Naive thymus-derived CD8-positive, alpha-beta T cell (primary cell): Measurements from ENCODE around the gene ZNF616. TPM values are rescaled to one million over a fixed set of nuclear protein-coding genes. Genes with fewer than 3 reads are reported as not detected.

Experiments used
- ATAC-seq, 2 donors: fragments of 150-1000 bp; cut with Tn5 transposase in 1 of 2; sonication (Bioruptor Pico), chemical (Tn5 transposase) in 1 of 2; 1 replicate in 1 of 2; 2 replicates in 1 of 2; pipeline ENCODE4 v1.10.0; 2021; ENCODE audit warnings: mild to moderate bottlenecking in 2 of 2, moderate library complexity in 2 of 2
- POLR2A ChIA-PET: fragments of 350-600 bp; sonication (Branson Sonifier 250); formaldehyde crosslinking; loops from one replicate; lab custom pipeline; 2021; ENCODE audit warnings: antibody characterized with exemption; lab: Charles Lee
- DNase-seq, 10 donors: peaks; one replicate each; pipeline versions ENCODE4 v3.0.0 to v3.0.0-alpha.2; 2020 to 2022
- H3K27ac Mint-ChIP-seq, 10 donors: one replicate each; pipeline ENCODE4 v1.8.0; 2020 to 2022; ENCODE audit warnings: mild to moderate bottlenecking in 10 of 10, mixed read lengths in 10 of 10, moderate library complexity in 4 of 10, inconsistent platforms in 1 of 10
- H3K27me3 Mint-ChIP-seq, 5 donors: one replicate each; pipeline ENCODE4 v1.8.0; 2021 to 2022; ENCODE audit warnings: mixed read lengths in 5 of 5
- H3K36me3 Mint-ChIP-seq, 3 donors: one replicate each; pipeline ENCODE4 v1.8.0; 2020 to 2022; ENCODE audit warnings: mixed read lengths in 3 of 3, mild to moderate bottlenecking in 2 of 3, inconsistent platforms in 1 of 3
- H3K4me1 Mint-ChIP-seq, 4 donors: one replicate each; pipeline ENCODE4 v1.8.0; 2021 to 2022; ENCODE audit warnings: mixed read lengths in 4 of 4
- H3K4me3 Mint-ChIP-seq, 10 donors: one replicate each; pipeline ENCODE4 v1.8.0; 2020 to 2022; ENCODE audit warnings: mild to moderate bottlenecking in 10 of 10, mixed read lengths in 10 of 10, moderate library complexity in 6 of 10, inconsistent platforms in 1 of 10
- H3K9me3 Mint-ChIP-seq, 9 donors: one replicate each; pipeline ENCODE4 v1.8.0; 2020 to 2022; ENCODE audit warnings: mixed read lengths in 9 of 9, mild to moderate bottlenecking in 3 of 9, inconsistent platforms in 1 of 9, moderate library complexity in 1 of 9
- polyA plus RNA-seq, 3 donors: library from polyadenylated mRNA; unstranded; fragments of 300-500 nt; fragmentation: Illumina TruSeq; gene quantifications; one replicate each; pipeline ENCODE4 v1.2.3, GENCODE V29; 2021
- total RNA-seq, 8 experiments: library from RNA in 2 of 8; stranded (reverse) in 2 of 8; gene quantifications; one replicate each; pipeline ENCODE4 v1.2.3 and lab custom pipeline; 2021 to 2026

The ZNF616 gene
- total RNA-seq (10 to 100 TPM; 15.5 to 16.7 TPM), polyA plus RNA-seq (1 to 10 TPM; 2.3 to 6.7 (median 4.9) TPM), total RNA-seq (lab: John Stamatoyannopoulos, UW) (7.9 to 42.7 (median 17.4) reads per million in 6 experiments)

GRCh38 chr19:52139252-52140031 lies at the start of gene ZNF616:
TSS of gene ZNF616 (minus strand) at chr19:52139938. CDS start at chr19:52130512, 9,426 bp downstream.
- POLR2A ChIA-PET = interaction anchor here (0.9 to 3.0 kb wide), 7 partner anchors 26 to 131 kb away, joined by 3 to 26 read pairs (median 7); partner anchors contain the start of genes PPP2R1A and ZNF836
- Mint-ChIP-seq H3K4me1 (peaks cover 24 to 42% (median 38%) of the 10 kb centered on the region in 4 donors), H3K27ac (peak within 1 kb of the TSS; percentile 90 to 99 (median 96)), H3K4me3 (peak within 1 kb of the TSS; percentile 88 to 99 (median 96)), H3K27me3 (no peaks in the 10 kb centered on the region), H3K9me3 (peaks cover 0 to 26% (median 17%) of the 10 kb centered on the region in 9 donors), H3K36me3 (peaks cover 14 to 17% (median 14%) of the 10 kb centered on the region in 3 donors)
- peak; percentile 67 to 80 for ATAC-seq
- DNase-seq = peak; percentile 69 to 98 (median 96)

- peaks cover 0 to 20% (median 0%) of the 10 kb centered on the region in 3 donors for H3K36me3 Mint-ChIP-seq
- POLR2A ChIA-PET = interaction anchor here (0.6 to 1.9 kb wide), 29 partner anchors 9 to 1948 kb away, joined by 3 to 56 read pairs (median 5); partner anchors contain the start of genes CNOT3, ZNF347, ZNF432 and ZNF616
- H3K27me3 Mint-ChIP-seq = peaks cover 0 to under 1% (median 0%) of the 10 kb centered on the region in 5 donors
- peaks cover 0 to 2% (median 0%) of the 10 kb centered on the region in 9 donors for H3K9me3 Mint-ChIP-seq
- peaks cover 20 to 46% (median 42%) of the 10 kb centered on the region in 4 donors for H3K4me1 Mint-ChIP-seq
- H3K4me3 Mint-ChIP-seq = peak overlapping the region; percentile 95 to 99 (median 98)
- H3K27ac Mint-ChIP-seq = peak overlapping the region; percentile 99 to 100 (median 99)
- peak in 2 of 10 donors; percentile 91 to 92 for DNase-seq
- ATAC-seq = no peak
These were observed 49.3 kb upstream of the ZNF616 start for GRCh38 chr19:52188822-52189734.

GRCh38 chr19:52187407-52187806 lies 47.7 kb upstream of the ZNF616 start:
- DNase-seq = no peak
- H3K27me3 Mint-ChIP-seq = peaks cover 0 to 3% (median 0%) of the 10 kb centered on the region in 5 donors

GRCh38 chr19:52176574-52176973 lies 36.8 kb upstream of the ZNF616 start:
- no peaks in the 10 kb centered on the region for H3K36me3 Mint-ChIP-seq
- no peaks in the 10 kb centered on the region for H3K9me3 Mint-ChIP-seq
- peak overlapping the region in 1 of 10 donors; percentile 43 for H3K4me3 Mint-ChIP-seq
- DNase-seq (no peak), ATAC-seq (no peak)
- peak overlapping the region in 3 of 10 donors; percentile 24 to 74 (median 47) for H3K27ac Mint-ChIP-seq
- H3K4me1 Mint-ChIP-seq = peaks cover 0 to 18% (median 10%) of the 10 kb centered on the region in 4 donors
- POLR2A ChIA-PET = interaction anchor here (1.2 kb wide), 1 partner anchor 13 kb away, joined by 7 read pairs; the partner anchor contains the start of gene PPP2R1A
- H3K27me3 Mint-ChIP-seq = no peaks in the 10 kb centered on the region

More at GRCh38 chr19:52187407-52187806, 47.7 kb upstream of the ZNF616 start:
- Mint-ChIP-seq H3K9me3 (peaks cover 0 to 2% (median 0%) of the 10 kb centered on the region in 9 donors), H3K4me3 (no peak overlapping the region), H3K36me3 (peaks cover 0 to 5% (median 0%) of the 10 kb centered on the region in 3 donors), H3K27ac (peak overlapping the region in 2 of 10 donors; percentile 6 to 17), H3K4me1 (peaks cover 14 to 33% (median 30%) of the 10 kb centered on the region in 4 donors)
- no peak for ATAC-seq
- POLR2A ChIA-PET = no interaction called here

- DNase-seq (no peak), ATAC-seq (no peak)
- Mint-ChIP-seq H3K27ac (peak overlapping the region; percentile 93 to 100 (median 98)), H3K4me3 (peak overlapping the region; percentile 87 to 99 (median 96)), H3K9me3 (peaks cover 0 to 6% (median 0%) of the 10 kb centered on the region in 9 donors), H3K27me3 (no peaks in the 10 kb centered on the region), H3K4me1 (peaks cover 13 to 53% (median 38%) of the 10 kb centered on the region in 4 donors), H3K36me3 (peaks cover 13 to 29% (median 19%) of the 10 kb centered on the region in 3 donors)
- POLR2A ChIA-PET = interaction anchor here (0.6 to 3.9 kb wide), 4 partner anchors 13 to 191 kb away, joined by 3 to 56 read pairs (median 12); partner anchors contain the start of genes PPP2R1A and ZNF616
These were observed 32.6 kb upstream of the ZNF616 start for GRCh38 chr19:52172347-52172746.

GRCh38 chr19:52171321-52172169 lies 31.8 kb upstream of the ZNF616 start, which contains the start of gene ZNF836:
TSS of gene ZNF836 (minus strand) at chr19:52171621. CDS start at chr19:52168072, 3,549 bp downstream.
- peak within 1 kb of the TSS; percentile 87 to 99 (median 96) for H3K4me3 Mint-ChIP-seq
- POLR2A ChIA-PET = interaction anchor here (0.6 to 3.9 kb wide), 8 partner anchors 10 to 190 kb away, joined by 3 to 56 read pairs (median 3); partner anchors contain the start of genes PPP2R1A and ZNF616

GRCh38 chr19:52170863-52171320 lies 31.2 kb upstream of the ZNF616 start:
- ATAC-seq = peak; percentile 12 to 26
- peaks cover 0 to 6% (median 0%) of the 10 kb centered on the region in 9 donors for H3K9me3 Mint-ChIP-seq
- H3K27ac Mint-ChIP-seq = peak overlapping the region; percentile 93 to 100 (median 98)
- peaks cover 13 to 41% (median 25%) of the 10 kb centered on the region in 3 donors for H3K36me3 Mint-ChIP-seq
- POLR2A ChIA-PET = interaction anchor here (0.6 to 3.9 kb wide), 7 partner anchors 9 to 123 kb away, joined by 3 to 56 read pairs (median 3); partner anchors contain the start of genes PPP2R1A and ZNF616
- peak overlapping the region; percentile 87 to 99 (median 96) for H3K4me3 Mint-ChIP-seq
- DNase-seq = peak in 1 of 10 donors; percentile 13
- no peaks in the 10 kb centered on the region for H3K27me3 Mint-ChIP-seq
- H3K4me1 Mint-ChIP-seq = peaks cover 13 to 54% (median 35%) of the 10 kb centered on the region in 4 donors

More at GRCh38 chr19:52171321-52172169, 31.8 kb upstream of the ZNF616 start, which contains the start of gene ZNF836:
- peak; percentile 94 for ATAC-seq
- Mint-ChIP-seq H3K27ac (peak within 1 kb of the TSS; percentile 93 to 100 (median 98)), H3K4me1 (peaks cover 13 to 54% (median 36%) of the 10 kb centered on the region in 4 donors), H3K36me3 (peaks cover 13 to 37% (median 25%) of the 10 kb centered on the region in 3 donors), H3K27me3 (no peaks in the 10 kb centered on the region), H3K9me3 (peaks cover 0 to 6% (median 0%) of the 10 kb centered on the region in 9 donors)
- DNase-seq = peak; percentile 82 to 97 (median 93)

GRCh38 chr19:52170304-52170703 lies 30.6 kb upstream of the ZNF616 start:
- peak overlapping the region; percentile 93 to 100 (median 98) for H3K27ac Mint-ChIP-seq
- peak overlapping the region; percentile 87 to 99 (median 96) for H3K4me3 Mint-ChIP-seq
- no peaks in the 10 kb centered on the region for H3K27me3 Mint-ChIP-seq
- H3K4me1 Mint-ChIP-seq = peaks cover 13 to 56% (median 36%) of the 10 kb centered on the region in 4 donors
- POLR2A ChIA-PET = interaction anchor here (0.6 to 3.9 kb wide), 4 partner anchors 19 to 55 kb away, joined by 3 to 56 read pairs (median 13); partner anchors contain the start of genes PPP2R1A and ZNF616
- peaks cover 0 to 11% (median 1%) of the 10 kb centered on the region in 9 donors for H3K9me3 Mint-ChIP-seq
- peaks cover 16 to 47% (median 30%) of the 10 kb centered on the region in 3 donors for H3K36me3 Mint-ChIP-seq
- DNase-seq (peak in 5 of 10 donors; percentile 2 to 23 (median 16)), ATAC-seq (no peak)

- ATAC-seq = no peak
- H3K27ac Mint-ChIP-seq = no peak overlapping the region
- H3K4me1 Mint-ChIP-seq = peaks cover 0 to 2% (median 0%) of the 10 kb centered on the region in 4 donors
- peaks cover 18 to 99% (median 66%) of the 10 kb centered on the region in 9 donors for H3K9me3 Mint-ChIP-seq
- H3K36me3 Mint-ChIP-seq = peaks cover 70 to 93% (median 73%) of the 10 kb centered on the region in 3 donors
- no peaks in the 10 kb centered on the region for H3K27me3 Mint-ChIP-seq
- POLR2A ChIA-PET = no interaction called here
- peak overlapping the region in 1 of 10 donors; percentile 1 for H3K4me3 Mint-ChIP-seq
- DNase-seq = no peak
These were observed 16.0 kb upstream of the ZNF616 start for GRCh38 chr19:52155596-52156359.

GRCh38 chr19:52148256-52148655 lies 8.5 kb upstream of the ZNF616 start:
- POLR2A ChIA-PET = no interaction called here
- DNase-seq = no peak
- Mint-ChIP-seq H3K27ac (no peak overlapping the region), H3K36me3 (peaks cover 10 to 40% (median 33%) of the 10 kb centered on the region in 3 donors), H3K4me3 (no peak overlapping the region), H3K27me3 (no peaks in the 10 kb centered on the region), H3K9me3 (peaks cover 0 to 84% (median 33%) of the 10 kb centered on the region in 9 donors), H3K4me1 (no peaks in the 10 kb centered on the region)
- ATAC-seq = no peak
